ENCODE data around the gene PRKCB. TPM values are rescaled to one million over a fixed set of nuclear protein-coding genes. Genes with fewer than 3 reads are reported as not detected.

The PRKCB gene
- total and polyA plus RNA-seq, 2 of the 8 experiments (the other 6 are each of a cell fraction or from before 2014, with no cell fraction given) = 7.1 to 12.1 TPM

DNA sequence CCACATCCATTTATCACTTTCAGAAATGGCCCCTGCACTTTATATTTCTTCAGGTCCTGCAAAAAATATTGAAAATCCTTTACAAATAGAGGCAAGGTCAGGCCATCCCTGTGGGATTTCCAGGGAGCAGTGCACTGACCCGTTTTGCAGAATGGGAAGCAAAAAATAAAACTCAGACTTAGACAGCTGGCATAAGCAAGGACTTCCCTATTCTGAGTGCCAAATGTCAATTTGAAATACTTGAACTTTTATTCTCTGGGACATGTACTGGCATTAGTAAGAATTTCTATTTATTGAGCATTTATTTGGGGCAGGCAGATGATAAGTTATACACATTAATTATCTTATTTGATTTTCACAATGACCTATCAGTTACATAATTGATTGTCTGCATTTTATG is 32.4 kb downstream of the PRKCB start:
- Histone ChIP-seq H3K9ac (replicated peaks in 1 of 4; ENCODE audit: extremely low read depth in 1 of 4, low read depth in 3 of 4, low read length in 3 of 4) (no peak overlapping the region), H3K79me2 (ENCODE audit: control insufficient read depth in 1 of 2, insufficient read depth in 2 of 2, low read length in 2 of 2) (no peaks in the 10 kb centered on the region), H3K27me3 (replicated peaks in 1 of 4; ENCODE audit: control insufficient read depth in 3 of 4, extremely low read depth in 1 of 4, insufficient read depth in 3 of 4, low read length in 3 of 4) (peaks cover 8 to 47% (median 24%) of the 10 kb centered on the region in 4 experiments), H2BK15ac (ENCODE audit: low read length) (no peak overlapping the region), H3K4ac (replicated peaks; ENCODE audit: insufficient read length, low read depth, low read length) (no peak overlapping the region), H2AK5ac (ENCODE audit: low read depth, low read length) (no peak overlapping the region), H3K14ac (ENCODE audit: insufficient read length) (no peak overlapping the region), H2BK5ac (ENCODE audit: low read depth, low read length) (no peak overlapping the region), H2BK20ac (ENCODE audit: low read length) (no peak overlapping the region), H3K27ac (ENCODE audit: low read depth, low read length) (no peak overlapping the region), H3K23me2 (ENCODE audit: low read depth, low read length) (no peaks in the 10 kb centered on the region), H4K91ac (replicated peaks; ENCODE audit: insufficient read length, low read length) (no peak overlapping the region), H3K56ac (replicated peaks; ENCODE audit: insufficient read length, low read depth, low read length) (no peak overlapping the region), H3K4me1 (replicated peaks in 1 of 4; ENCODE audit: control insufficient read depth in 3 of 4, insufficient read depth in 4 of 4, low read length in 3 of 4) (peaks cover 0 to 6% (median 0%) of the 10 kb centered on the region in 4 experiments; a peak in 4 of 7 replicates), H4K20me1 (replicated peaks in 1 of 2; ENCODE audit: control insufficient read depth in 1 of 2, insufficient read depth in 2 of 2, low read length in 2 of 2) (peaks cover 2 to 3% of the 10 kb centered on the region in 2 experiments), H4K8ac (ENCODE audit: extremely low read depth, insufficient read depth, low read length) (no peak overlapping the region), H3K23ac (ENCODE audit: insufficient read length) (no peak overlapping the region), H2BK120ac (replicated peaks; ENCODE audit: low read depth, low read length) (no peak overlapping the region), H2BK12ac (ENCODE audit: low read depth, low read length) (no peak overlapping the region), H3K79me1 (ENCODE audit: low read depth, low read length) (no peaks in the 10 kb centered on the region), H4K5ac (ENCODE audit: insufficient read length, low read depth, low read length) (no peak overlapping the region), H3K18ac (ENCODE audit: extremely low read depth, low read length) (no peak overlapping the region), H3K4me3 (ENCODE audit: extremely low read depth in 1 of 4, insufficient read depth in 2 of 4, low read depth in 3 of 4, low read length in 4 of 4) (no peak overlapping the region), H3K9me3 (ENCODE audit: insufficient read depth in 2 of 2, low read depth in 1 of 2, low read length in 1 of 2) (no peaks in the 10 kb centered on the region), H3K4me2 (ENCODE audit: insufficient read depth in 1 of 2, low read depth in 2 of 2, low read length in 2 of 2) (no peak overlapping the region), H3K36me3 (ENCODE audit: control insufficient read depth in 2 of 4, insufficient read depth in 4 of 4, low read length in 3 of 4) (no peaks in the 10 kb centered on the region), H2AFZ (ENCODE audit: low read length) (no peak overlapping the region)
- ChIA-PET POLR2A (ENCODE audit: partially characterized antibody) (no interaction called here), CTCF (ENCODE audit: partially characterized antibody) (interaction anchor here (1.6 kb wide), 1 partner anchor 169 kb away, joined by 3 read pairs; no protein-coding TSS in a partner anchor)
- FAIRE-seq = no peak
- no peak for DNase-seq (ENCODE audit: low read depth in 1 of 2, low spot score in 2 of 2)
- WGBS, 2 experiments (ENCODE audit: extremely low coverage in 1 of 2, insufficient coverage in 1 of 2, insufficient read length in 1 of 2, insufficient replicate concordance in 2 of 2, low coverage in 1 of 2, low lambda C conversion rate in 2 of 2, missing lambda C conversion rate in 1 of 2) = 78% methylated on average over 1 of the region's 1 CpG; no CpG with 5 or more reads in 1 of the 2 experiments
